Epidermal melanocyte (primary cell): ENCODE results near the gene TLR1.
"Not testable (repeated sequence)": the region's sequence is repeated elsewhere in the genome, so short reads cannot be mapped to it uniquely, and the experiment has no call there.

Experiments used
- DNase-seq: peaks from one replicate; pipeline ENCODE4 v3.0.0; 2011; ENCODE audit warnings: low spot score; ENCODE audit not compliant: insufficient read length

TLR1 gene

GRCh38 chr4:38775326-38775725 lies 29.3 kb downstream of the TLR1 start:
- no peak for DNase-seq

DNA sequence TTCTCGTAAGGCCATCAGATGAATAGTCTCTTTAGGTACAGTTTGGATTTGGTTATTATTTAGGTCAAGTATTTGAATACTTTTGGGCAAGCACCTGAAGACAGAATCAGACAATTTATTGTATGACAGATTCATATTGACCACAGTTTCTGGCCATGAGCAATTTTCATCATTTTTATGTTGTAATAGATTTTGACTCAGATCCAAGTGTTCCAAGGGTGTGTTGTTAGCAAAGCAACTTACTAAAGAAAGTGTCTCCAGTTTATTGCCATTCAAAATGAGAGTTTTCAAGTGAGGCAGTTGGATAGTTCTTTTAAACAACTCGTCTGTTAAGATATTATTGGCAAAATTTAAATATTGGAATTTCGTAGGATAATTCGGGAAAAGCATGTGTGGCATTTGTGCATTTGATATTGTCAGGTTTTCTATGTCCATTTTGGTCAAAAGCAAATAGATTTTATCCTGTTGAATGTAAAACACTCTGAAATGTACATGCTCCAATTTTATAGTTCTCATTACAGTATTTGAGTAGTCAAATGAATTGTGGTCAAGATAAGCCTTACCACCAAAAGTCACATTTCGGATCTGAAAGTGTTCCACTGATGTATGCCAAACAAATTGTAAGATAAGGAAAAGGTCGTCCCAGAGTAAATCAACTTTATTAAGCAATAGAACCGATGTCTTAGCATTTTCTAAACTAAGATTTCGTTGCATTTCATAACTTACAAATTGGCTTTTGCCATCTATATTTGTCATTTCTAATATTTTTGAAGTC lies 30.2 kb downstream of the TLR1 start:
- DNase-seq, result no peak

DNA sequence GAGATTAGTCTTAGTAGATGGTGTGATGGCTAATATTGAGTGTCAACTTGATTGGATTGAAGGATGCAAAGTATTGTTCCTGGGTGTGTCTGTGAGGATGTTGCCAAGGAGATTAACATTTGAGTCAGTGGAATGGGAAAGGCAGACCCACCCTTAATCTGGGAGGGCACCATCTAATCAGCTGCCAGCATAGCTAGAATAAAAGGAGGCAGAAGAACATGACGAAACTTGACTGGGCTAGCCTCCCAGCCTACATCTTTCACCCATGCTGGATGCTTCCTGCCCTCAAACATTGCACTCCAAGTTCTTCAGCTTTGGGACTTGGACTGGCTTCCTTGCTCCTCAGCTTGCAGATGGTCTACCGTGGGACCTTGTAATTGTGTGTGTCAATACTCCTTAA lies 34.3 kb downstream of the TLR1 start:
- not testable (repeated sequence) for DNase-seq

DNA sequence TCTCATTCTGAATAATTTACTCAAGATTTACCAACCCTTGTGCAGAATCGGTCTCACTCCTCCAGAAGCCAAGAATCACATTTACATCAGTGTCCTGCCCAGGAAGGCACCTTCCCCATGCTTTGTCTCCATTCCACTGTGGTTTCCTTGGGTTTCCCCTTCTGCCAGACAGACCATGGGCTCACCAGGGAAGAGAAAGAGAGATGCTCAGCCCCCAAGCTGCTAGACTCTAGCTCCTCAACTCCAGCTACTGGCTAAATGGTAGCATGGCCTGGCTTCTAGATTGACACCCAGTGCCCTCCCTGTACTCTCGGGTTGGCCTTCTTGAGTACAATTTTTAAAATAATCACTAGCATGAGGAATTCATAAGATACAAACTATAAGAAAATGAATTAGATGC lies 34.7 kb downstream of the TLR1 start:
- no peak for DNase-seq

- no peak for DNase-seq
These were observed 35.1 kb downstream of the TLR1 start for GRCh38 chr4:38769441-38769840.

DNA sequence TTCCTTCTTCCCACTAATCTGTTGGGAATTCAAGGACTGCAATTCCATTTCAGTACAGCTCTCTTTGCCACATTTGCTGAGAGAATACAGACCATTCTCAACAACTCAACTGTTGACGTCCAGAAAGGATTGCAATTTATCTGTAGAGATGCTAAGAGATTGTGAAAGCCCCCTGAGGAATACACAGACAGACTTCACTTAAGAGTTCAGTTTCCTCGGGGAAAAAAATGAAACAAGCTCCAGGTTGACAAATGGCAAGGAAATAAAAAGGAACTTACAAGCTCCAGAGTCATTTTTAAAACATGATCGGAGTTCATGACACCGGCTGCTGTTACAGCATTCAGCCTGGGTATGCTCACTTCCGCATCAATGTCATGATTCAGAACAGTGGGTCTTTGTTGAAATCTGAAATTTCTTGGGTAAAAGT lies 35.6 kb downstream of the TLR1 start:
- no peak for DNase-seq

- DNase-seq, result not testable (repeated sequence)
These were observed 37.7 kb downstream of the TLR1 start for GRCh38 chr4:38766940-38767339.

DNA sequence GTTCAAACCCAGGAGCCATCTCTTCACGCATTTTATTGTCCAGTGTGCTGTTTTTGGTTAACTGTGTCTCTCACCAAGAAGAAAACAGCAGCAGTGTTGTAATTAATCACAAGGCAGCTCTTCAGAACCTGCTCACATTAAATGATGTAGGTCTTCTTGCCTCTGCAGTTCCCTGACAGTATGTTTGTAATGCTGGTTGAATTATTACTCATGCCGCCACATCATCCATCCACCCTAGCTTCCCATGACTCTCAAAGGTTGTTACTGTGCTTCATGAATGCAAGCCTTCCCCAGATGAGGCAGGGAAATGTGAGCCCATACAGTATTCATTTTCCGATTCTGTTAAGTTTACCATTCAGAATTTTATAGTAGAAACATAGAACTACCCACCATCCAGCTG lies 39.2 kb downstream of the TLR1 start:
- DNase-seq, result no peak

DNA sequence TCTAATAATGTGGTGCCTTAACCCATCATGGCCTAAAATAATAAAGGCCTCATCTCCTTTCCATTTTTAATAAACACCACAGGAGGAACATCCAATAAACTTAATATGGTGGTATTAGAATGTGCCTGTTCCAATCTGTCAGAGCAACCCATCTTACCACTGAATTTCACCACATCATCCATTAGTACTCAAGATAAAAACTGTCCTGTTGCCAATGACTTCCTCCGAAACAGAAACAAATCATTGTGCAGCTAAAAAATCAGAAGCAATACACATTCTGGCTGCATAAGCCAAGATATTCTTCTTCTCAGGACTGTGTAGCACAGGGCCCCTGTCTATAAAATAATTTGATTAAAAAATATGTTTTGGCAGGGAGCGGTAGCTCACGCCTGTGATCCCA lies 40.3 kb downstream of the TLR1 start:
- DNase-seq, result no peak

- no peak for DNase-seq
These were observed 42.0 kb downstream of the TLR1 start for GRCh38 chr4:38762560-38762959.

DNA sequence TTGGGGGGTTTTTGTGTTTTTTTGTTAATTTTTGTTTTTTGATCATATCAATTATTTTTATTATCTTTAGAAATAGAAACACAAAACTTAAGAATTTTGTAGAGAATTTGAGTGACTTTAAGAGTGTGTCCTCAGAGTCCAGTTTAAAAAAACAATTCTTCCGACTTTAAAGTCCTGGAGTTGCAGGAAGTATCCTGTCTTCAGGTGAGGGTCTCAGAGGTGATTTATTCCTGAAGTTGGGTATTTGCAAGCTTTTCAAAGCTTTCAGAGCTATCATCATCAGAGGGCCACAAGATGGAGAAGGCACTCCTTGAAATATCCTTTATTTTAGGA lies 44.8 kb downstream of the TLR1 start:
- DNase-seq, result no peak

DNA sequence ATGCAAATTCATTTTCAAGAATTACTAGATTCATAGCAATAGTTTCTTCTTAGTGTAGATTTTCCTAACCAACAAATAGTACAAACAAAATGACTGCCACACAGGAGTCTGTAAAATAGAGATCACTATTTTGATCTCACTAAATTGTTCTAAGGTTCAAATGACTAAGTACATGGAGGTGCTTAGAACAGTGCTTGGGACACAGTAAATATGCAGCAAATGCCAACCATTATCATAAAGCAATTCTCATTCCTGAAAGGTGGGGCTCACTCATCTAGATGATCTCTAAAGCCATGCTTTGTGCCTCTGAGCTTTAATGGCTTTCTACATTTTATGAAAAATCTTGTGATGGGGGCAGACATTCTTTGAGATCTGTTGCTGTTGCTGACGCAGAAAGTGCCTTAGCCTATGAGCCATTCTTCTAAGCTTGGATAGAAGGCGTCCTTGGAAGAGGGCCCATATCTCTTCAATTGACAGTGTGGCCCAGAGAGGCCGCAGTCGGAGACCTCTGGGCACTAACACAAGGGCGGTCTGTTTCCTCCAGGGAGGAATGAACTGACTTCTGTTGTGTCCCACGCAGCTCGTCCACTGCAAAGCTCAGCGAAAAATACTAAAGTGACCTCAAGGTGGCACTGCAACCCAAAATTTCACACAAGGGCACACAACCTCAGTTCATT lies 45.3 kb downstream of the TLR1 start:
- DNase-seq, result peak; percentile 54

GRCh38 chr4:38757945-38758600 lies 46.5 kb downstream of the TLR1 start:
- no peak for DNase-seq

DNA sequence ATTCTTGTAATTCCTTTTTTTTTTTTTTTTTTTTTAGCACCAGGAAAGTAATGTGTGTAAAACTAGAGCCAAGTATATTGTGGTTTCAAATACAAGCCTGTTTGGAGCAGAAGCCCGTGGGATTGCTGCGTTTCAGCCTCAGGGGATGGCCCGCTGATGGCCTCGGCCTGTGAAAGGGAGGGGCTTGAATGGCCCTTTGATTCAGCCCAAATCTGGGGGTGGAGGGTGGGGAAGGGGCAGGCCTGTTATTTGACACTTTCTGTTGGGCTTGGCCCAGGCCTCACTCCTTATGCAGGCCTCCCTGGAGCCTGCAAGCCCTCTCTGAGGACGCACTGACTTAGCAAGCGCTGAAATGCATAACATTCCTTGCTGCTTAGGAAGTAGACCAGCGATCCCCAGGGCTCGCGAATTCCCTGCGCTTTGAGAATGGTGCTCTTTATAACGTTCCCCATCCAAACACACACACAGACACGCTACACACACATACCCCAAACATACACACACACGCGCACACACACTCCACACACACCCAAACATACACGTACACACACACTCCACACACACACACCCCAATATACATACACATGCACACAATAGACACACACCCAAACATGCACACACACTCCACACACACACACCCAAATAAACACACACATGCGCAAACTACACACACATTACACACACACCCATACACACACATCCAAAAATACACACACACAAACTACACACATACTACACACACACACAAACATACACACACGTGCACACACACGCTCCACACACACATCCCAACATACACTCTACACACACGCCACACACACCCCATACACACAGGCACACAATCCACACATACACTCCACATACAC lies 51.4 kb downstream of the TLR1 start:
- peak; percentile 75 for DNase-seq

GRCh38 chr4:38752372-38752940 lies 52.1 kb downstream of the TLR1 start:
- DNase-seq, result no peak

GRCh38 chr4:38751341-38752010 lies 53.1 kb downstream of the TLR1 start:
- DNase-seq, result no peak

- no peak for DNase-seq
These were observed 55.3 kb downstream of the TLR1 start for GRCh38 chr4:38749336-38749735.

DNA sequence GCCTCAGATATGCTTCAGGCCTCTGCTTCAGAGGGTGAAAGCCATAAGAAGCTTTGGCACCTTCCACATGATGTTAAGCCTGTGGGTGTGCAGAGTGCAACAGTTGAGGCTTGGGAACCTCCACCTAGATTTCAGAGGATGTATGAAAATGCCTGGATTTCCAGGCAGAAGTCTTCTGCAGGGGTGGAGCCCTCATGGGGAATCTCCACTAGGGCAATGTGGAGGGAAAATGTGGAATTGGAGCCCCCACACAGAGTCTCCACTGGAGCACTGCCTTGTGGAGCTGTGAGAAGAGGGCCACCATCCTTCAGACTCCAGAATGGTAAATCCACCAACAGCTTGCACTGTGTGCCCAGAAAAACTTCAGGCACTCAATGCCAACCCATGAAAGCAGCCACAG lies 57.0 kb downstream of the TLR1 start:
- no peak for DNase-seq
